Dermis blood vessel endothelial cell (primary cell): ENCODE data around the gene FAM227A. TPM values are rescaled to one million over a fixed set of nuclear protein-coding genes. Genes with fewer than 3 reads are reported as not detected.

ENCODE experiments used
- DNase-seq: peaks from one replicate; pipeline ENCODE4 v3.0.0; 2010
- total RNA-seq: library from RNA; depleted of rRNA; stranded (reverse); fragments of >200 nt; gene quantifications from 2 replicates; pipeline ENCODE4 v1.2.3, GENCODE V29; 2014

The FAM227A gene
- total RNA-seq, result 0.34 and 0.65 TPM in 2 replicates

- peak; percentile 94 for DNase-seq
Observed at GRCh38 chr22:38656256-38657044, at the start of gene FAM227A, which contains the start of gene CBY1. Gene FAM227A, minus strand, starts transcription at chr22:38656392. Its CDS starts 6,224 bp downstream, at chr22:38650168. Gene CBY1, plus strand, starts transcription at chr22:38656638. Its CDS starts 11,417 bp downstream, at chr22:38668055.

GRCh38 chr22:38705235-38706100 lies 49.3 kb upstream of the FAM227A start, which contains the start of gene GTPBP1:
Gene GTPBP1, plus strand, starts transcription at chr22:38705944. Its CDS starts 12 bp downstream, at chr22:38705956.
- DNase-seq, result peak; percentile 100

- DNase-seq, result peak; percentile 39
Observed at GRCh38 chr22:38704654-38705234, 48.6 kb upstream of the FAM227A start.

GRCh38 chr22:38700789-38701628 lies 44.8 kb upstream of the FAM227A start, which contains the start of gene JOSD1:
Gene JOSD1, minus strand, starts transcription at chr22:38700943. Its CDS starts 956 bp downstream, at chr22:38699987.
- peak; percentile 97 for DNase-seq

- no peak for DNase-seq
Observed at GRCh38 chr22:38700270-38700788, 44.1 kb upstream of the FAM227A start.

GRCh38 chr22:38699784-38700183 lies 43.6 kb upstream of the FAM227A start:
- peak; percentile 39 for DNase-seq

- DNase-seq, result no peak
Observed at GRCh38 chr22:38699143-38699542, 43.0 kb upstream of the FAM227A start.

GRCh38 chr22:38698407-38699094 lies 42.4 kb upstream of the FAM227A start:
- no peak for DNase-seq

- DNase-seq, result peak; percentile 49
Observed at GRCh38 chr22:38697425-38698089, 41.4 kb upstream of the FAM227A start.

GRCh38 chr22:38696606-38697424 lies 40.6 kb upstream of the FAM227A start:
- peak; percentile 92 for DNase-seq

- peak; percentile 42 for DNase-seq
Observed at GRCh38 chr22:38694940-38695339, 38.7 kb upstream of the FAM227A start.

- DNase-seq, result peak; percentile 42
Observed at GRCh38 chr22:38694049-38694448, 37.9 kb upstream of the FAM227A start.

GRCh38 chr22:38689651-38690050 lies 33.5 kb upstream of the FAM227A start:
- no peak for DNase-seq

GRCh38 chr22:38685761-38686160 lies 29.6 kb upstream of the FAM227A start:
- DNase-seq, result no peak

GRCh38 chr22:38684895-38685294 lies 28.7 kb upstream of the FAM227A start:
- no peak for DNase-seq

GRCh38 chr22:38681582-38682335 lies 25.6 kb upstream of the FAM227A start, which contains the start of gene TOMM22:
Gene TOMM22, plus strand, starts transcription at chr22:38681957. Its CDS starts 22 bp downstream, at chr22:38681979.
- DNase-seq, result peak; percentile 92

GRCh38 chr22:38675833-38676232 lies 19.6 kb upstream of the FAM227A start:
- DNase-seq, result no peak

- no peak for DNase-seq
Observed at GRCh38 chr22:38674888-38675287, 18.7 kb upstream of the FAM227A start.
